ACC112 (cell line): ENCODE measurements around the gene PLPPR1.

Experiments
- H2AFZ ChIP-seq: fragments of 200-600 bp; sonication (generic); one replicate; pipeline ENCODE4 v1.6.0; 2017; ENCODE audit warnings: antibody characterized with exemption, low read length; ENCODE audit not compliant: unreplicated experiment
- H3K27ac ChIP-seq: fragments of 200-600 bp; sonication (generic); 2 replicates; pipeline ENCODE4 v1.5.1; 2014; ENCODE audit warnings: low read depth, mild to moderate bottlenecking, antibody characterized with exemption, low read length, moderate library complexity
- H3K27me3 ChIP-seq: fragments of 200-600 bp; sonication (generic); 2 replicates; pipeline ENCODE4 v1.6.1; 2014; ENCODE audit warnings: mild to moderate bottlenecking, antibody characterized with exemption, low read length, moderate library complexity, mixed read lengths; ENCODE audit not compliant: insufficient read depth
- H3K36me3 ChIP-seq: fragments of 200-600 bp; sonication (generic); 2 replicates; pipeline ENCODE4 v1.6.1; 2016; ENCODE audit warnings: mild to moderate bottlenecking, antibody characterized with exemption, low read length, moderate library complexity, mixed read lengths; ENCODE audit not compliant: insufficient read depth
- H3K4me1 ChIP-seq: fragments of 200-600 bp; sonication (generic); one replicate; pipeline ENCODE4 v1.6.1; 2016; ENCODE audit warnings: low read length, mixed read lengths; ENCODE audit not compliant: insufficient read depth, unreplicated experiment, control insufficient read depth
- H3K4me3 ChIP-seq: fragments of 200-600 bp; sonication (generic); 2 replicates; pipeline ENCODE4 v1.5.1; 2014; ENCODE audit warnings: mild to moderate bottlenecking, low read depth, low read length
- H3K79me2 ChIP-seq: fragments of 200-600 bp; sonication (generic); one replicate; pipeline ENCODE4 v1.6.0; 2016; ENCODE audit warnings: low read length; ENCODE audit not compliant: control insufficient read depth, unreplicated experiment, insufficient read depth

The PLPPR1 gene

GRCh38 chr9:101232405-101232977 is 204.0 kb downstream of the PLPPR1 start:
- Histone ChIP-seq H3K27ac (no peak overlapping the region), H3K4me1 (no peaks in the 10 kb centered on the region), H3K4me3 (no peak overlapping the region), H3K27me3 (no peaks in the 10 kb centered on the region), H3K79me2 (no peaks in the 10 kb centered on the region), H3K36me3 (no peaks in the 10 kb centered on the region), H2AFZ (no peak overlapping the region)

DNA sequence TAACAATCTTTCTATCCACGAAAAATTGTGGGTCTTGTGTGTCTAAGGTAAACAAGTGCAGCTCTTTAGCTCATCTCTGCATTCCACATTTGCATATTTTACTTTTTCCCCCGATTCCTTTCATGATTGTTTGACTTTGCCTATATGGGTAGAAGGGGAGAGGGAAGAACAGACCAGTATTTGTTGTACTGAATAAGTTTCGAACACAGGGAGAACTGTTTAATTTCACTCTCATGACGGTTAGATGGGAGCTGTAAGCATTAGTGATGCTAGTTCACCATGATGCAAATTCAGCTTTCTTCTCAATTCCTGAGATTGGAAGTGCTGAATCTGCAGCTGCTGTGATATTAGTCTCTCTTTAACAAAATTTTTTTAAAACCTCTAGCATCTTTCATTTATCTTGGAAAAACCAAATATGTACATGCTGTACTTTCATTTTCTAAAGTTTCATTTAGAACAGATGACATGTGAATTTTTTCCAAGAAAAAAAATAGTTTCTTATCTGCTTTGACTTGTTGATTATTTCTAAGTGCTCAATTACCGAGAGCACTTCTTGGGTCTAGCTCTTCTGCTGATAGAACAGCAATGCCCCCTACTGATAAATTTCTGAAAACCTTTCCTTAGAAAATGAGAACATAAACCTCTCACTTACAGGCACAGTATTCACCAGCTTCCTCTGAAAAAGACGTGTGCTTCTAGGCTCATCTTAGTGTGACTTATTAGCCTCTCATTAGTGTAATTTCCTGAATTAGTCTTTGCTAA is 206.8 kb downstream of the PLPPR1 start:
- Histone ChIP-seq H3K79me2 (no peaks in the 10 kb centered on the region), H2AFZ (no peak overlapping the region), H3K27ac (no peak overlapping the region), H3K27me3 (no peaks in the 10 kb centered on the region), H3K4me1 (no peaks in the 10 kb centered on the region), H3K4me3 (no peak overlapping the region), H3K36me3 (no peaks in the 10 kb centered on the region)

- Histone ChIP-seq H3K4me1 (no peaks in the 10 kb centered on the region), H2AFZ (no peak overlapping the region)
Observed at GRCh38 chr9:101242651-101243050, 214.1 kb downstream of the PLPPR1 start.

DNA sequence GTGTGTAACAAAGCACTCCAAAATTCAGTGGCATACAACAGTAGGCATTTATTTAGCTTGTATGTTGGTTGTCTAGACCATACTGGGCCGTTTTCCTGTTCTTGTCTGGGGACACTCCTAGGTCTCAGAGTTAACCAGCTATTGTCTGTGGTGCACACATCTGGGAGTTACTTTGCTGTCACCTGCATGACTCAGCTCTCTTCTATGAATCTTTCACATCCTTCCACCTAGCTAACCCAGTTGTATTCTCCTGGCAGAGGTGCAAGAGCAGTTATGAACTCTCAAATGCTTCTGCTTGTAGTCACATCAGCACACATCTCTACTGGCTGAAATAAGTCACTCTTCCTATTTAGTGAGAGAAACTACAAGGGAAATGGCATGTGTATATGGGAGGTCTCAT is 218.2 kb downstream of the PLPPR1 start:
- no peak overlapping the region for H3K27ac ChIP-seq
- no peaks in the 10 kb centered on the region for H3K4me1 ChIP-seq
- no peaks in the 10 kb centered on the region for H3K79me2 ChIP-seq
- H2AFZ ChIP-seq = no peak overlapping the region
- H3K27me3 ChIP-seq = no peaks in the 10 kb centered on the region
- no peak overlapping the region for H3K4me3 ChIP-seq
- H3K36me3 ChIP-seq = no peaks in the 10 kb centered on the region

More at GRCh38 chr9:101242651-101243050, 214.1 kb downstream of the PLPPR1 start:
- H3K36me3 ChIP-seq = no peaks in the 10 kb centered on the region
- no peak overlapping the region for H3K4me3 ChIP-seq
- no peaks in the 10 kb centered on the region for H3K79me2 ChIP-seq
- H3K27ac ChIP-seq = no peak overlapping the region
- H3K27me3 ChIP-seq = no peaks in the 10 kb centered on the region

- no peaks in the 10 kb centered on the region for H3K79me2 ChIP-seq
- no peak overlapping the region for H3K27ac ChIP-seq
- no peak overlapping the region for H3K4me3 ChIP-seq
- no peaks in the 10 kb centered on the region for H3K27me3 ChIP-seq
- no peaks in the 10 kb centered on the region for H3K36me3 ChIP-seq
- no peaks in the 10 kb centered on the region for H3K4me1 ChIP-seq
- no peak overlapping the region for H2AFZ ChIP-seq
Observed at GRCh38 chr9:101247297-101247696, 218.8 kb downstream of the PLPPR1 start.

GRCh38 chr9:101254733-101255433 is 226.4 kb downstream of the PLPPR1 start:
- no peaks in the 10 kb centered on the region for H3K27me3 ChIP-seq
- no peak overlapping the region for H3K27ac ChIP-seq
- no peak overlapping the region for H2AFZ ChIP-seq
- no peak overlapping the region for H3K4me3 ChIP-seq
- no peaks in the 10 kb centered on the region for H3K4me1 ChIP-seq
- no peaks in the 10 kb centered on the region for H3K36me3 ChIP-seq
- no peaks in the 10 kb centered on the region for H3K79me2 ChIP-seq

GRCh38 chr9:101264727-101265126 is 236.2 kb downstream of the PLPPR1 start:
- no peaks in the 10 kb centered on the region for H3K27me3 ChIP-seq
- no peak overlapping the region for H3K4me3 ChIP-seq
- H3K4me1 ChIP-seq = no peaks in the 10 kb centered on the region
- H3K79me2 ChIP-seq = no peaks in the 10 kb centered on the region
- H3K36me3 ChIP-seq = no peaks in the 10 kb centered on the region
- H2AFZ ChIP-seq = no peak overlapping the region
- H3K27ac ChIP-seq = no peak overlapping the region

GRCh38 chr9:101265261-101265660 is 236.7 kb downstream of the PLPPR1 start:
- H2AFZ ChIP-seq = no peak overlapping the region
- H3K36me3 ChIP-seq = no peaks in the 10 kb centered on the region
- no peaks in the 10 kb centered on the region for H3K4me1 ChIP-seq
- H3K79me2 ChIP-seq = no peaks in the 10 kb centered on the region
- H3K4me3 ChIP-seq = no peak overlapping the region
- no peaks in the 10 kb centered on the region for H3K27me3 ChIP-seq
- H3K27ac ChIP-seq = no peak overlapping the region

GRCh38 chr9:101268426-101268825 is 239.9 kb downstream of the PLPPR1 start:
- no peaks in the 10 kb centered on the region for H3K36me3 ChIP-seq
- H3K4me1 ChIP-seq = no peaks in the 10 kb centered on the region
- H2AFZ ChIP-seq = no peak overlapping the region
- H3K4me3 ChIP-seq = no peak overlapping the region
- no peaks in the 10 kb centered on the region for H3K27me3 ChIP-seq
- no peak overlapping the region for H3K27ac ChIP-seq
- no peaks in the 10 kb centered on the region for H3K79me2 ChIP-seq

GRCh38 chr9:101269591-101270283 is 241.2 kb downstream of the PLPPR1 start:
- Histone ChIP-seq H2AFZ (no peak overlapping the region), H3K27me3 (no peaks in the 10 kb centered on the region), H3K79me2 (no peaks in the 10 kb centered on the region), H3K27ac (no peak overlapping the region), H3K4me1 (no peaks in the 10 kb centered on the region), H3K36me3 (no peaks in the 10 kb centered on the region), H3K4me3 (no peak overlapping the region)
